ENCODE data around the gene DEPP1. TPM values are rescaled to one million over a fixed set of nuclear protein-coding genes. Genes with fewer than 3 reads are reported as not detected.
A peak's percentile ranks its signal among the peaks of the same experiment; 100 is the strongest.

Gene DEPP1
- total RNA-seq, 1 donor from 2014 or later: 20.1 TPM

DNA sequence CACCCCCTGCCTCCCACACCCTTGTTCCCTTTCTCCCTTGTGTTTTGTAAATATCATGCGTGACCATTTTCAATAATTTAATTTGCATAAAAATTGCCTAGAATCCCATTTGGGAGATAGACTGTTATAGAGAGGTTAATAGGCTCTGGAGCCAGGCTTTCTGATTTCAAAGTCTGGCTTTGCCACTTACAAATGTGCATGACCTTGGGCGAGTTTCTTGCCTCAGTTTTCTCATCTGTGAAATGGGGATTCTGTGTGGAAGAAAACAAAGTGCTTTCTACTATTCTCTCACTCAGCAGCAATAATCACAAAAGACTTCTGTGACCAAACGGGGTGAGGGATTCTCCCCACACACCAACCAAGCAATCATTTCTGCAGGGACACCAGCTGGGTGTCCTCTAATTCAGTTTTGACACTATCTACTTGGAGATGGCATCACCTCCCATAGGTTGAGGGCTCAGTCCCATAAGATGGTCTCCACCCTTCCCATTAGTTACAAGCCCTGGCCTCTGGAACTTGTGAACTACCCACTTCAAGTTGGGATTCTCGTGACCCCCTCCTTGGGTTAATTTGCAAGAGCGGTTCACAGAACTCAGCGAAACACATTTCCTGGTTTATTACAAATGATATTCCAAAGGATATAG, 18.6 kb upstream of the DEPP1 start:
- TF ChIP-seq, protein P1, sequence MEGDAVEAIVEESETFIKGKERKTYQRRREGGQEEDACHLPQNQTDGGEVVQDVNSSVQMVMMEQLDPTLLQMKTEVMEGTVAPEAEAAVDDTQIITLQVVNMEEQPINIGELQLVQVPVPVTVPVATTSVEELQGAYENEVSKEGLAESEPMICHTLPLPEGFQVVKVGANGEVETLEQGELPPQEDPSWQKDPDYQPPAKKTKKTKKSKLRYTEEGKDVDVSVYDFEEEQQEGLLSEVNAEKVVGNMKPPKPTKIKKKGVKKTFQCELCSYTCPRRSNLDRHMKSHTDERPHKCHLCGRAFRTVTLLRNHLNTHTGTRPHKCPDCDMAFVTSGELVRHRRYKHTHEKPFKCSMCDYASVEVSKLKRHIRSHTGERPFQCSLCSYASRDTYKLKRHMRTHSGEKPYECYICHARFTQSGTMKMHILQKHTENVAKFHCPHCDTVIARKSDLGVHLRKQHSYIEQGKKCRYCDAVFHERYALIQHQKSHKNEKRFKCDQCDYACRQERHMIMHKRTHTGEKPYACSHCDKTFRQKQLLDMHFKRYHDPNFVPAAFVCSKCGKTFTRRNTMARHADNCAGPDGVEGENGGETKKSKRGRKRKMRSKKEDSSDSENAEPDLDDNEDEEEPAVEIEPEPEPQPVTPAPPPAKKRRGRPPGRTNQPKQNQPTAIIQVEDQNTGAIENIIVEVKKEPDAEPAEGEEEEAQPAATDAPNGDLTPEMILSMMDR (conservative IDR thresholded peaks at IDR 0.05; ENCODE audit: low read depth, low read length): no peak
- no peak for DNase-seq (ENCODE audit: low read depth)
- H3K4me3 ChIP-seq (ENCODE audit: low read depth, low read length): no peak overlapping the region

- no peak overlapping the region for H3K4me3 ChIP-seq (ENCODE audit: low read depth, low read length)
- peak; percentile 63 for DNase-seq (ENCODE audit: low read depth)
- TF ChIP-seq, protein P1 (conservative IDR thresholded peaks at IDR 0.05; ENCODE audit: low read depth, low read length): no peak
These were observed 17.5 kb upstream of the DEPP1 start for GRCh38 chr10:44995914-44996669.

DNA sequence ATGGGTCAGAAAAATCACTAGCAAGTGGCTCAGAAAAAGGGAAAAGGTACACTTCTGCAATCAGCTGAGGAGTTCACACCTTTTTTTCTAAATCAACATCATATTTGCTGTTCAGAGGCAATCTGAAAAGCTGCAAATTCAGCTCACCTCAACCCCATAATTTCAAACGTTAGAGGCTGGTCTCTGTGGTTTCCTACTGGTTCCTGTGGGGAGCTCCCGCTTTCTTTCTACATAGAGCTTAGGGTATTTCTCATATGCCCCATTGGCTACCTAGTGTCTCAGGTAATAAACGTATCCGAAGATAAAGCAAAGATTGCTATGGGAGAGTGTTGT, 16.9 kb upstream of the DEPP1 start:
- H3K4me3 ChIP-seq (ENCODE audit: low read depth, low read length): no peak overlapping the region
- TF ChIP-seq, protein P1 (conservative IDR thresholded peaks at IDR 0.05; ENCODE audit: low read depth, low read length): no peak
- DNase-seq (ENCODE audit: low read depth): no peak

DNA sequence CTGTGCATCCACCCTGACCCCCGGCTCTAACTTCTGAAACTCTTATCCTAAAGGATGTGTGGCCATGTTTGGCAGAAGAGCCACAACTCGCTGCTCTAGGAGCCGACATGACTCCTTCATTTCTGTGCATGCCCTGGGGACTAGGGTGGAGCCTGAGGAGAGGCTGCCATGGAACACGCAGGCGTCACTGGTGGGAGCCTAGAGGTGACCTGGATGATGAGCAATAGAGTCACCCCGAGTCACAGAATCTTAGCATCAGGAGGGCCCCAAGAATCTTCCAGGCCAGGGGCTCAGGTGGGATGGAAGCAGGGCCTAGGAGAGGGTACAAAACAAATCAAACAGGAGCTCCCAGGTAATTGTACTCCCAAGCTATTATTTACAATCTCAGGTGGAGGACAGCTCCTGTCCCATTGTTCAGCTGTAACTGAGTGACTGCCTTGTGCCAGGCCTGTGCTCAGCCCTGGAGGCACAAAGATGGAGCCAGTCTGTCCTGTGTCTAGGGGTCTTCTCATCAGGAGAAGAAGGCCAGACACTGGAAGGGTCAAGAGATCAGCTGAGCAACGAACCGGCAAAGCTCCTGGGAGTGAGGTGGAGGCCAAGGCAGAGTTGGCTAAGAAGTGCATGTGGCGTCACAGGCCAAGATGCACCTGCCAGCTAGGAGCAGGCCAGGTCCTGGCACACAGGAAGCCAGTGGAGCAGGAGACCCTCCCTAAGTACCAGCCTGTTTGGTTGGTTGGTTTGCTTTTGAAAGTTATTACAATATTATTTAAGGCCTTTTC, 16.3 kb upstream of the DEPP1 start:
- TF ChIP-seq, protein P1 (conservative IDR thresholded peaks at IDR 0.05; ENCODE audit: low read depth, low read length): no peak
- no peak overlapping the region for H3K4me3 ChIP-seq (ENCODE audit: low read depth, low read length)
- DNase-seq (ENCODE audit: low read depth): no peak

GRCh38 chr10:44993922-44994751, 15.5 kb upstream of the DEPP1 start:
- no peak overlapping the region for H3K4me3 ChIP-seq (ENCODE audit: low read depth, low read length)
- DNase-seq (ENCODE audit: low read depth): no peak
- TF ChIP-seq, protein P1 (conservative IDR thresholded peaks at IDR 0.05; ENCODE audit: low read depth, low read length): no peak

DNA sequence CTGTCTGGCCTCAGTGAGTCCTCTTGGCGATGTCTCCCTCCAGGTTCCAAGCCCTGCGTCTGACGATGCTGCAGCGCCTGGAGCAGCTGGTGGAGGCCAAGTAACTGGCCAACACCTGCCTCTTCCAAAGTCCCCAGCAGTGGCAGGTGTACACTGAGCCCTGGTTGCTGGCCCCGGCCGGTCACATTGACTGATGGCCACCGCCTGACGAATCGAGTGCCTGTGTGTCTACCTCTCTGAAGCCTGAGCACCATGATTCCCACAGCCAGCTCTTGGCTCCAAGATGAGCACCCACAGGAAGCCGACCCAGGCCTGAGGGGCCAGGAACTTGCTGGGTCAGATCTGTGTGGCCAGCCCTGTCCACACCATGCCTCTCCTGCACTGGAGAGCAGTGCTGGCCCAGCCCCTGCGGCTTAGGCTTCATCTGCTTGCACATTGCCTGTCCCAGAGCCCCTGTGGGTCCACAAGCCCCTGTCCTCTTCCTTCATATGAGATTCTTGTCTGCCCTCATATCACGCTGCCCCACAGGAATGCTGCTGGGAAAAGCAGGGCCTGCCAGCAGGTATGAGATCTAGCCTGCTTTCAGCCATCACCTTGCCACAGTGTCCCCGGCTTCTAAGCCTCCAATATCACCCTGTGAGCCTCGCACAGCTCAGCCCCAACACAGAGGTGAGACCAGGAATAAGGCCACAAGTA, 14.8 kb upstream of the DEPP1 start:
- no peak overlapping the region for H3K4me3 ChIP-seq (ENCODE audit: low read depth, low read length)
- TF ChIP-seq, protein P1 (conservative IDR thresholded peaks at IDR 0.05; ENCODE audit: low read depth, low read length): no peak
- no peak for DNase-seq (ENCODE audit: low read depth)

Measured in epithelial cell of proximal tubule (primary cell).